ENCODE measurements around the gene IL4R.

DNA sequence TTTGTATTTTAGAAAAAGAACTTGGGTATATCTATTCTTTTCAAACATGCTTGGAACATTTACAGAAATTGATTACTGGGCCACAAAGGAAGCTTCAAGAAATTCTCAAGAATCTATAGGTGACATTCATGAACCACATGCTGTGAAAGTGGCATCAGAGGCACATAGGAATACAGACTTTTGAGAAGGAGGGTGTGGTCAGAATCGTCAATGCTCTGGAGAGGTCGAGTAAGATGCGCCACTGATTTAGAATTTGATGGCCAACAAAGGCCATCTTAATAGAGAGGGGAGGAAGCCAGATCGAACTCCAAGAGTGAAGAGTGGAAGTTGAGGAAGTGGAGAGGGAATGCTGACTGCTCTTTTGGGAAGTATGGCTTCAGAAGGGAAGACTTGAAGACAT, 41.7 kb upstream of the IL4R start:
- TF ChIP-seq CTCF (conservative IDR thresholded peaks at IDR 0.05 in 1 of 2, IDR thresholded peaks at IDR 0.05 in 1 of 2; ENCODE audit: low read depth in 1 of 2, low read length in 2 of 2): no peak
- no peak for TF ChIP-seq EZH2 (IDR thresholded peaks at IDR 0.05; ENCODE audit: low read length, missing control alignments)

Measured in fibroblast of lung (primary cell).